ENCODE results near the gene AP2B1. TPM values are rescaled to one million over a fixed set of nuclear protein-coding genes. Genes with fewer than 3 reads are reported as not detected.
A peak's percentile ranks its signal among the peaks of the same experiment; 100 is the strongest.

The AP2B1 gene
- total and polyA plus RNA-seq, 4 donors, result 8.7 to 55.6 (median 22.3) TPM

- Histone ChIP-seq H3K4me3 (ENCODE audit: low read depth in 1 of 3, low read length in 3 of 3) (peak overlapping the region in 1 of 3 donors; percentile 24), H3K9ac (ENCODE audit: low read depth in 1 of 2, low read length in 2 of 2) (no peak overlapping the region), H3K9me3 (ENCODE audit: control insufficient read depth in 4 of 4, low read length in 3 of 4) (no peaks in the 10 kb centered on the region), H3K36me3 (ENCODE audit: control insufficient read depth in 4 of 4, insufficient read depth in 3 of 4, low read depth in 1 of 4, low read length in 3 of 4) (no peaks in the 10 kb centered on the region), H3K4me1 (ENCODE audit: control insufficient read depth in 4 of 4, insufficient read depth in 4 of 4, low read length in 3 of 4) (peaks cover 2 to 9% (median 5%) of the 10 kb centered on the region in 4 donors), H3K27ac (ENCODE audit: low read depth in 1 of 2, low read length in 2 of 2) (no peak overlapping the region), H3K27me3 (ENCODE audit: control insufficient read depth in 4 of 4, insufficient read depth in 4 of 4, low read length in 3 of 4) (peaks cover 0 to 5% (median 3%) of the 10 kb centered on the region in 4 donors)
- no peak for DNase-seq (ENCODE audit: low spot score)
- WGBS, result 22% methylated on average over 73 of the region's 73 CpGs
- TF ChIP-seq ZBTB33 (IDR thresholded peaks at IDR 0.05), result no peak
- TF ChIP-seq, protein P1, sequence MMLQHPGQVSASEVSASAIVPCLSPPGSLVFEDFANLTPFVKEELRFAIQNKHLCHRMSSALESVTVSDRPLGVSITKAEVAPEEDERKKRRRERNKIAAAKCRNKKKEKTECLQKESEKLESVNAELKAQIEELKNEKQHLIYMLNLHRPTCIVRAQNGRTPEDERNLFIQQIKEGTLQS (IDR thresholded peaks at IDR 0.05), result no peak
- TF ChIP-seq, protein P2, sequence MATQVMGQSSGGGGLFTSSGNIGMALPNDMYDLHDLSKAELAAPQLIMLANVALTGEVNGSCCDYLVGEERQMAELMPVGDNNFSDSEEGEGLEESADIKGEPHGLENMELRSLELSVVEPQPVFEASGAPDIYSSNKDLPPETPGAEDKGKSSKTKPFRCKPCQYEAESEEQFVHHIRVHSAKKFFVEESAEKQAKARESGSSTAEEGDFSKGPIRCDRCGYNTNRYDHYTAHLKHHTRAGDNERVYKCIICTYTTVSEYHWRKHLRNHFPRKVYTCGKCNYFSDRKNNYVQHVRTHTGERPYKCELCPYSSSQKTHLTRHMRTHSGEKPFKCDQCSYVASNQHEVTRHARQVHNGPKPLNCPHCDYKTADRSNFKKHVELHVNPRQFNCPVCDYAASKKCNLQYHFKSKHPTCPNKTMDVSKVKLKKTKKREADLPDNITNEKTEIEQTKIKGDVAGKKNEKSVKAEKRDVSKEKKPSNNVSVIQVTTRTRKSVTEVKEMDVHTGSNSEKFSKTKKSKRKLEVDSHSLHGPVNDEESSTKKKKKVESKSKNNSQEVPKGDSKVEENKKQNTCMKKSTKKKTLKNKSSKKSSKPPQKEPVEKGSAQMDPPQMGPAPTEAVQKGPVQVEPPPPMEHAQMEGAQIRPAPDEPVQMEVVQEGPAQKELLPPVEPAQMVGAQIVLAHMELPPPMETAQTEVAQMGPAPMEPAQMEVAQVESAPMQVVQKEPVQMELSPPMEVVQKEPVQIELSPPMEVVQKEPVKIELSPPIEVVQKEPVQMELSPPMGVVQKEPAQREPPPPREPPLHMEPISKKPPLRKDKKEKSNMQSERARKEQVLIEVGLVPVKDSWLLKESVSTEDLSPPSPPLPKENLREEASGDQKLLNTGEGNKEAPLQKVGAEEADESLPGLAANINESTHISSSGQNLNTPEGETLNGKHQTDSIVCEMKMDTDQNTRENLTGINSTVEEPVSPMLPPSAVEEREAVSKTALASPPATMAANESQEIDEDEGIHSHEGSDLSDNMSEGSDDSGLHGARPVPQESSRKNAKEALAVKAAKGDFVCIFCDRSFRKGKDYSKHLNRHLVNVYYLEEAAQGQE (IDR thresholded peaks at IDR 0.05), result no peak
- TF ChIP-seq, protein P3, sequence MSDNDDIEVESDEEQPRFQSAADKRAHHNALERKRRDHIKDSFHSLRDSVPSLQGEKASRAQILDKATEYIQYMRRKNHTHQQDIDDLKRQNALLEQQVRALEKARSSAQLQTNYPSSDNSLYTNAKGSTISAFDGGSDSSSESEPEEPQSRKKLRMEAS (IDR thresholded peaks at IDR 0.05), result no peak
- no peak for TF ChIP-seq SP1 (IDR thresholded peaks at IDR 0.05)
- no peak for TF ChIP-seq JUND (IDR thresholded peaks at IDR 0.05)
- TF ChIP-seq GABPA (IDR thresholded peaks at IDR 0.05 in 1 of 2, conservative IDR thresholded peaks at IDR 0.05 in 1 of 2), result no peak
- no peak for TF ChIP-seq RAD21 (IDR thresholded peaks at IDR 0.05)
- TF ChIP-seq TAF1 (conservative IDR thresholded peaks at IDR 0.05), result no peak
- TF ChIP-seq, protein P4, sequence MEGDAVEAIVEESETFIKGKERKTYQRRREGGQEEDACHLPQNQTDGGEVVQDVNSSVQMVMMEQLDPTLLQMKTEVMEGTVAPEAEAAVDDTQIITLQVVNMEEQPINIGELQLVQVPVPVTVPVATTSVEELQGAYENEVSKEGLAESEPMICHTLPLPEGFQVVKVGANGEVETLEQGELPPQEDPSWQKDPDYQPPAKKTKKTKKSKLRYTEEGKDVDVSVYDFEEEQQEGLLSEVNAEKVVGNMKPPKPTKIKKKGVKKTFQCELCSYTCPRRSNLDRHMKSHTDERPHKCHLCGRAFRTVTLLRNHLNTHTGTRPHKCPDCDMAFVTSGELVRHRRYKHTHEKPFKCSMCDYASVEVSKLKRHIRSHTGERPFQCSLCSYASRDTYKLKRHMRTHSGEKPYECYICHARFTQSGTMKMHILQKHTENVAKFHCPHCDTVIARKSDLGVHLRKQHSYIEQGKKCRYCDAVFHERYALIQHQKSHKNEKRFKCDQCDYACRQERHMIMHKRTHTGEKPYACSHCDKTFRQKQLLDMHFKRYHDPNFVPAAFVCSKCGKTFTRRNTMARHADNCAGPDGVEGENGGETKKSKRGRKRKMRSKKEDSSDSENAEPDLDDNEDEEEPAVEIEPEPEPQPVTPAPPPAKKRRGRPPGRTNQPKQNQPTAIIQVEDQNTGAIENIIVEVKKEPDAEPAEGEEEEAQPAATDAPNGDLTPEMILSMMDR (IDR thresholded peaks at IDR 0.05; ENCODE audit: low read depth, low read length, missing input control), result no peak
- TF ChIP-seq FOXA1 (IDR thresholded peaks at IDR 0.05), result no peak
- TF ChIP-seq EGR1 (IDR thresholded peaks at IDR 0.05; ENCODE audit: low read depth in 2 of 2), result no peak
These were observed 154.1 kb downstream of the AP2B1 start for GRCh38 chr17:35740997-35741931.

DNA sequence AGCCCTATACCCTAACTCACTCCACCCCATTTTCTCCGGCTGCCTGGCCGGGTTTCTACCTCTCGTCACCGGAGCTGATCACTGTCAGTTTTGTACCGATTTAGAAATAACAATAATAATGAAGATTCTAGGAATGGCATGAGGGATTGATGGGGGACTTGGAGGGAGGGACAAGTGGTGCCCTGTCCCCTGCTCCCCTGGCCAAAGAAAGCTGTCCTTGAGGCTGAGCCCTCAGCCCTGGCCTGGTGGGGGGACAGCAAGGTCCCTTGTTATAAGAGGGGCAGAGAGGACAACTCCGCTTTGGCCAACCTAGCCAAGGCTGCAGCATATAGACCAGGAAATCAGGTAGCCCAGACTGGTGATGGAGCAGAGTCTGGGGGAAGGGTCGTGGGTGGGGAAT lies 155.4 kb downstream of the AP2B1 start:
- WGBS, result 77% methylated on average over 7 of the region's 7 CpGs
- no peak for DNase-seq (ENCODE audit: low spot score)
- Histone ChIP-seq H3K9ac (ENCODE audit: low read depth in 1 of 2, low read length in 2 of 2) (no peak overlapping the region), H3K4me1 (ENCODE audit: control insufficient read depth in 4 of 4, insufficient read depth in 4 of 4, low read length in 3 of 4) (peaks cover 2 to 11% (median 5%) of the 10 kb centered on the region in 4 donors), H3K27me3 (ENCODE audit: control insufficient read depth in 4 of 4, insufficient read depth in 4 of 4, low read length in 3 of 4) (peaks cover 0 to 5% (median 3%) of the 10 kb centered on the region in 4 donors), H3K27ac (ENCODE audit: low read depth in 1 of 2, low read length in 2 of 2) (no peak overlapping the region), H3K9me3 (ENCODE audit: control insufficient read depth in 4 of 4, low read length in 3 of 4) (no peaks in the 10 kb centered on the region), H3K4me3 (ENCODE audit: low read depth in 1 of 3, low read length in 3 of 3) (no peak overlapping the region), H3K36me3 (ENCODE audit: control insufficient read depth in 4 of 4, insufficient read depth in 3 of 4, low read depth in 1 of 4, low read length in 3 of 4) (no peaks in the 10 kb centered on the region)
- TF ChIP-seq TAF1 (conservative IDR thresholded peaks at IDR 0.05) (no peak), RAD21 (IDR thresholded peaks at IDR 0.05) (no peak), FOXA2 (IDR thresholded peaks at IDR 0.05) (no peak), NR2F2 (IDR thresholded peaks at IDR 0.05) (no peak), GABPA (IDR thresholded peaks at IDR 0.05 in 1 of 2, conservative IDR thresholded peaks at IDR 0.05 in 1 of 2) (no peak)
- TF ChIP-seq, protein P4 (IDR thresholded peaks at IDR 0.05; ENCODE audit: low read depth, low read length, missing input control), result no peak
- TF ChIP-seq, protein P3 (IDR thresholded peaks at IDR 0.05), result no peak
- TF ChIP-seq, protein P2 (IDR thresholded peaks at IDR 0.05), result no peak

Data from liver (tissue), 9 donors.